NCI-H2029 (cell line): ENCODE data around the gene TLE3.

ENCODE experiments used
- DNase-seq: peaks from one replicate; lab custom pipeline; 2025; lab: John Stamatoyannopoulos, UW

Gene TLE3

DNA sequence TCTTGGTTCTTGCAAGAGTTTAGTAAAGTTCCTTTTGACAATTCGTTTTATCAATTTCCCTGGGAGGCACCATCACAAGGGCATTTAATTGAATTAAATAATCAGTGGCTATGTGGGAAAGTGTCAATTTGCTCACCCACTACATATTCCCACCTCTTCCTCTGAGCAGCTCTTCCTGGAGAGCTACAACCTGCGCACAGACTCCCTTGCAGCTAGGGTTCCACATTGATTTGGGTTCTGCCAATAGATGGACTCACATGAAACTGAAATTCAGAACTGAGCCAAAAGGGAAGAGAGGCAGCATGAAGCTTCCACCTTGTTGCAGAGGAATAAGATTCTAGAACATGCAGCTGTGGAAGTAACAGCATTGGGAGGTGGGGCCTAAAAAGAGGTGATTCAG lies 94.8 kb downstream of the TLE3 start:
- DNase-seq = no peak

- DNase-seq = no peak
Measured at GRCh38 chr15:70001859-70002258, 95.9 kb downstream of the TLE3 start.

DNA sequence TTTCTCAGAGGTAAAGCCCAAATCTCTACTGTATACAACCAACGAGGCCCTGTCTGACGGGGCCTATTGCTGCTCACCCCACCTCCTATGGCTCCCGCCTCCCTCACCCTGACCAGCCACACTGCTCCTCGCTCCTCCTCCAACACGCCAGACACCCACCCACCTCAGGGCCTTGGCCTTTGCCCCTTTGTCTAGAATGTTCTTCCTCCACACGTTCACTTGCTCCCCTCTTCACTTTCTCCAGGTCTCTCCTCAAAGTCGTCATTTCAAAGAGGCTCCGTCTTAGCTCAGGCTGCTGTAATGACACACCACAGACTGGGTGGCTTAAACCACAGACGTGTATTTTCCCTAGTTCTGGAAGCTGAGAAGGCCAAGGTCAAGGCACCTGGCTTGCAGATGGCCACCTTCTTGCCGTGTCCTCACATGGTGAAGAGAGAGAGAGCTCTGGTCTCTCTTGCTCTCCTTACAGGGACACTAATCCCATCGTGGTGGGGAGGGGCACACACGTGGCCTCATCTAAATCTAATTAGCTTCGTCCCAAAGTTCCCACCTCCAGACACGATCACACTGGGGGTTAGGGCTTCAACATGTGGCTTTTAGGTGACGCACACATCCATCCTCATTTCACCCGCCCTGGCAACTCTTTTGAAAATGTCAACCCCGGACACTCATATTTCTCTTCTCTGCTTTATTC lies 98.2 kb downstream of the TLE3 start:
- DNase-seq = no peak

DNA sequence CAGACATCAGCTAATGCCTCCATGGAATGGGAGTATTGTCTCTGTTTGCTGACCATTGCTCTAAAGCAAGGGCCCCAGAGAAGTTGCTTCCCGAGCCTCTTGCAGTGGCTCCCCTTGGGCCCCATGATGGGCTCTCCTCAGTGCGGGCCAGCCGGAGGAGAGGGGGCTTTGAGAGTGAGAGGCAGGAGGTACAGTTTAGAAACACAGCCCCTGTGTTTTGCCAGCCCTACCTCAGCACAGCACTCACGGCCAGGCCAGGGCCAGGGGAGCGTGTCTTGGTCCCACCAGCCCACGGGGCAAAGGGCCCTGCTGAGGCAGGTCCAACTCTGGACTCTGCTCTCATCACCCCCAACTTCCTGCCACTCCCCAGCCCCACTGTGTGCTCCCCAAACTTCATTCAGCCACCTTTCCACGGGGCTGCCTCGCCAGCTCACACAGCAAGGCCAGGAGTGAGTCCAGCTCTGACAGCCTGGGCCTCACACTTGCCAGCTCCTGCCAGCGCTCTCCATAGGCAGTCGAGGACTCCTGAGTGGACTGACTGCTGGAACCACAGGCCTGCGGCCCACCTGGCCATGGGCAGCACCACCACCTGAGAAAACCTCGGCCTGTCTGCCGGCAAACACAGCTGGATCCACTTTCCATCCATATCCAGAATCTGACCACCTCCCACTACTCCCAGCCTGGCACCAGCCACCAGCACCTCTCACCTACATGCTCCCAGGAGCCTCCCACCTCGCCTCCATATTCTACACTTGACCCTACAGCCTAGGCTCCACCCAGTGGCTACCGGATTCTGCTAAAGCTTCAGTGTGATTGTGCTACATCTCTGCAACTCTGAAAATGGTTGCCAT lies 99.0 kb downstream of the TLE3 start:
- DNase-seq = no peak

- DNase-seq = peak; percentile 90
Measured at GRCh38 chr15:69997813-69998212, 99.9 kb downstream of the TLE3 start.
